HG02840 (cell line): ENCODE measurements around the gene PGK1.

Experiments
- ATAC-seq: cut with Tn5 transposase; IDR thresholded peaks from one replicate; pipeline ENCODE4 v1.9.1; 2021; ENCODE audit warnings: mild to moderate bottlenecking, moderate library complexity, moderate number of reproducible peaks; ENCODE audit not compliant: unreplicated experiment, low FRiP score

PGK1 gene

GRCh38 chrX:78165425-78165824, 61.4 kb downstream of the PGK1 start:
- no peak for ATAC-seq

GRCh38 chrX:78168065-78168464, 64.0 kb downstream of the PGK1 start:
- ATAC-seq, result no peak
